ENCODE results near the gene DNM2. TPM values are rescaled to one million over a fixed set of nuclear protein-coding genes. Genes with fewer than 3 reads are reported as not detected.

Gene DNM2
- total and polyA plus RNA-seq, 2 of the 13 experiments (the other 11 are each of a cell fraction or from before 2014, with no cell fraction given): 41.7 to 59.8 TPM

DNA sequence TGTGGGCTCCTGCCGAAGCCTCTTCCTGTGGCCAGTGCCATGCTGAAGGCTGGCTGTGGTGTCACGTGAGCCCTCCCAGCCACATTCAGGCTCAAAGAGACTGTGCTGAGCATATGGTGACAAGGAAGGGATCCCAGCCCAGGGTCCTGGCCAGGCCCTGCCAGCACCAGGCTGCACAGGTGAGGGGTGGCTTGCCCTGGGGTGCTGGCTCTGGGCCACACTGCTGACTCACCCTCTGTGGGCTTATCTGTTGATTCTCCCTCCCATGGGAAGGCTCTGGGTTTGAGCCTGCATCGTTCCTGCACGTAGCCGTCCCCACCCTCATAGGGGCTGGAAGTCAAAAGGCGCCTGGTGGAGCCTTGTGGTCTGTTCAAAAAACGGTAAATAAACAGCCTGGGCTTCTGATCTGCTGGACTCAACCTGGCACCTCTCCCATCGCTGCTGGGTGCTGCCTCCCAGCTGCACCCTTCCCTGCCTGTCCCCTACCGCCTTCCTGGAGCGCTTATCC, 31.1 kb downstream of the DNM2 start (continued):
- 0 out of 2 replicates have a peak, but pooled peaks have one; percentile 44 for TF ChIP-seq ZBTB43 (CRISPR knock-in tag; conservative IDR thresholded peaks at IDR 0.05)
- TF ChIP-seq POLR2AphosphoS5 (IDR thresholded peaks at IDR 0.05; ENCODE audit: low read depth, low read length): 0 out of 2 replicates have a peak, but pooled peaks have one; percentile 18
- no peak for TF ChIP-seq HNRNPH1 (optimal IDR thresholded peaks at IDR 0.05; ENCODE audit: low read depth, low read length)
- TF ChIP-seq, protein P1, sequence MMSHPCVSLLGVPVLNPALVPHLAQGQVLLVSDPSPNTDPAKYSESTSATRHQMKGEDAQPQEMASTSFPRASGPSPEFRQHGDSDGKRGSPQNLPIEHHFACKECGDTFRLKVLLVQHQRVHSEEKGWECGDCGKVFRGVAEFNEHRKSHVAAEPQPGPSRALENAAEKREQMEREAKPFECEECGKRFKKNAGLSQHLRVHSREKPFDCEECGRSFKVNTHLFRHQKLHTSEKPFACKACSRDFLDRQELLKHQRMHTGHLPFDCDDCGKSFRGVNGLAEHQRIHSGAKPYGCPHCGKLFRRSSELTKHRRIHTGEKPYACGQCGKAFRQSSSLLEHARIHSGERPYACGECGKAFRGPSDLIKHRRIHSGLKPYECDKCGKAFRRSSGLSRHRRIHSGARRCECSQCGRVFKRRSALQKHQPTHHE (CRISPR knock-in tag; IDR thresholded peaks at IDR 0.05; ENCODE audit: borderline replicate concordance): no peak; the same call in 1 of the 2 replicates
- TF ChIP-seq ZNF143 (CRISPR knock-in tag; IDR thresholded peaks at IDR 0.05): no peak
- TF ChIP-seq HOXA9 (CRISPR knock-in tag; IDR thresholded peaks at IDR 0.05; ENCODE audit: borderline replicate concordance): no peak
- no peak for TF ChIP-seq EHMT2 (IDR thresholded peaks at IDR 0.05; ENCODE audit: borderline replicate concordance, low read depth, low read length)
- no peak for TF ChIP-seq MAFF (IDR thresholded peaks at IDR 0.05; ENCODE audit: low read depth, low read length)
- TF ChIP-seq CEBPB (IDR thresholded peaks at IDR 0.05; ENCODE audit: borderline replicate concordance, low read depth, low read length): no peak
- TF ChIP-seq FOXO4 (CRISPR knock-in tag; conservative IDR thresholded peaks at IDR 0.05): no peak
- TF ChIP-seq ZNF205 (CRISPR knock-in tag; IDR thresholded peaks at IDR 0.05): no peak; the same call in 1 of the 2 replicates
- TF ChIP-seq TAF1 (CRISPR knock-in tag; IDR thresholded peaks at IDR 0.05): no peak
- TF ChIP-seq HMG20A (CRISPR knock-in tag; IDR thresholded peaks at IDR 0.05; ENCODE audit: borderline replicate concordance): no peak
- TF ChIP-seq, protein P2, sequence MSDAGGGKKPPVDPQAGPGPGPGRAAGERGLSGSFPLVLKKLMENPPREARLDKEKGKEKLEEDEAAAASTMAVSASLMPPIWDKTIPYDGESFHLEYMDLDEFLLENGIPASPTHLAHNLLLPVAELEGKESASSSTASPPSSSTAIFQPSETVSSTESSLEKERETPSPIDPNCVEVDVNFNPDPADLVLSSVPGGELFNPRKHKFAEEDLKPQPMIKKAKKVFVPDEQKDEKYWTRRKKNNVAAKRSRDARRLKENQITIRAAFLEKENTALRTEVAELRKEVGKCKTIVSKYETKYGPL (CRISPR knock-in tag; IDR thresholded peaks at IDR 0.05): no peak
- TF ChIP-seq MBD4 (IDR thresholded peaks at IDR 0.05; ENCODE audit: borderline replicate concordance, low read length): no peak
- 0 out of 2 replicates have a peak, but pooled peaks have one; percentile 20 for TF ChIP-seq KMT2B (CRISPR knock-in tag; IDR thresholded peaks at IDR 0.05)
- TF ChIP-seq ZBTB7A (CRISPR knock-in tag; IDR thresholded peaks at IDR 0.05): no peak
- 0 out of 2 replicates have a peak, but pooled peaks have one; percentile 24 for TF ChIP-seq JUNB (CRISPR knock-in tag; IDR thresholded peaks at IDR 0.05; ENCODE audit: borderline replicate concordance)
- TF ChIP-seq, protein P3, sequence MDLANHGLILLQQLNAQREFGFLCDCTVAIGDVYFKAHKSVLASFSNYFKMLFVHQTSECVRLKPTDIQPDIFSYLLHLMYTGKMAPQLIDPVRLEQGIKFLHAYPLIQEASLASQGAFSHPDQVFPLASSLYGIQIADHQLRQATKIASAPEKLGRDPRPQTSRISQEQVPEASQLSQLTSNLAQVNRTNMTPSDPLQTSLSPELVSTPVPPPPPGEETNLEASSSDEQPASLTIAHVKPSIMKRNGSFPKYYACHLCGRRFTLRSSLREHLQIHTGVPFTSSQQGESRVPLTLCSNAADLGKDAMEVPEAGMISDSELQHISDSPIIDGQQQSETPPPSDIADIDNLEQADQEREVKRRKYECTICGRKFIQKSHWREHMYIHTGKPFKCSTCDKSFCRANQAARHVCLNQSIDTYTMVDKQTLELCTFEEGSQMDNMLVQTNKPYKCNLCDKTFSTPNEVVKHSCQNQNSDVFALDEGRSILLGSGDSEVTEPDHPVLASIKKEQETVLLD (CRISPR knock-in tag; IDR thresholded peaks at IDR 0.05; ENCODE audit: low read depth): no peak
- no peak for TF ChIP-seq SSRP1 (CRISPR knock-in tag; IDR thresholded peaks at IDR 0.05)
- TF ChIP-seq ATF7 (IDR thresholded peaks at IDR 0.05): no peak
- TF ChIP-seq ATF7 (CRISPR knock-in tag; IDR thresholded peaks at IDR 0.05): no peak
- TF ChIP-seq, protein P4, sequence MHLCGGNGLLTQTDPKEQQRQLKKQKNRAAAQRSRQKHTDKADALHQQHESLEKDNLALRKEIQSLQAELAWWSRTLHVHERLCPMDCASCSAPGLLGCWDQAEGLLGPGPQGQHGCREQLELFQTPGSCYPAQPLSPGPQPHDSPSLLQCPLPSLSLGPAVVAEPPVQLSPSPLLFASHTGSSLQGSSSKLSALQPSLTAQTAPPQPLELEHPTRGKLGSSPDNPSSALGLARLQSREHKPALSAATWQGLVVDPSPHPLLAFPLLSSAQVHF (CRISPR knock-in tag; IDR thresholded peaks at IDR 0.05): no peak
- peak; percentile 100 for TF ChIP-seq ZNF10 (CRISPR knock-in tag; IDR thresholded peaks at IDR 0.05; ENCODE audit: borderline replicate concordance, low read depth)
- TF ChIP-seq NCOA1 (CRISPR knock-in tag; IDR thresholded peaks at IDR 0.05): no peak
- no peak for TF ChIP-seq ZFAT (CRISPR knock-in tag; conservative IDR thresholded peaks at IDR 0.05)

Measured in HepG2 (cell line).